ENCODE data around the gene NFIB. TPM values are rescaled to one million over a fixed set of nuclear protein-coding genes. Genes with fewer than 3 reads are reported as not detected.

The NFIB gene
- total RNA-seq, 2 experiments from 2014 or later, result not detected

DNA sequence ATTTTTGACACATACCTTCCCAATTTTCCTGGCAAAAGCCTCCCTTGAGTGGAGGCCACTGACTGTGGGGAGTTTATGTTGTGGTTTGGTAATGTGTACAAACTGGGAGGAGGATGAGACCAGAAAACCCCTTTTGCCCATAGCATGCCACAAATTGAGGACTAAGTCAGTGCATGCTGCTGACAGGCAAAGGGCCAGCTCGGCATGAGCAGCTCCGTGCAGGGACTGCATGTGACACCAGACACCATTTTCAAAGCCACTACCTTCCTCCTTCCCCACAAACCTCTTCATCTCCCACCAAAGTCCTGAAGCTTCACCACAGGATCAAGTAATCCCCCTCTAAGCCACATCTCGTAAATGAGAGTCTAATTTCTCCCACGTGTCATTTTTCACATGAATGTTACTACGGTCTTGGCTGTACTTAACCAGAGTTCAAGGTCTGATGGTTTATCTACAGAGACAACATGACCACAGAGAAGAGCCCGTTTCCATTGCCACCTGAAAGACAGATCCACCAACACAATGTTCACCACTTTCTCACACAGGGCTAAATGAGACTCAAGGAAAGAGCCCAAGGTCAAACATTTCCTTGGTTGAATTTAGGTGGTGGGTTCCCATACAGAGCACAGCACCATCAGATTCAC lies 106.5 kb downstream of the NFIB start:
- Mint-ChIP-seq H3K9me3 (no peaks in the 10 kb centered on the region), H3K27ac (no peak overlapping the region), H3K36me3 (ENCODE audit: low read depth) (no peaks in the 10 kb centered on the region), H3K27me3 (no peaks in the 10 kb centered on the region), H3K4me1 (no peaks in the 10 kb centered on the region), H3K4me3 (no peak overlapping the region)
- DNase-seq, result no peak
- CTCF ChIA-PET, result no interaction called here
- POLR2A ChIA-PET, result no interaction called here

DNA sequence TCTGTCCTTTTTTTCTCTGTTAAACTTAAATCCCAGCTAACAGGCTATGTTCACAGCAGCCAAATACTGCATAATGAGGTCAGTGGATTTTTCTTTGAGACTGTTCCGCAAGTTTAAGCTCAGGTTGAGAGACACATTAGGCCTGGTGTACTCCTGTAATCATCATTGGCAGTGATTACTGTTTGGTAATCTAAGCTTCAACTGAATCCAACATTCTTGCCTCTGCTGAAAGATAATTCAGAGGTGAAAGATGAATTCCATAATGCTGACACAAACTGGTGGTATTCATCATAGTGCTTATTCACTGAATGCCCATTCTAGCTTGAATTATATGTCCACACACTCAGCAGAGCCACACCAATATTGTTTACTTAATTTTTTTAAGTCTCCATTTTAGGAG lies 108.5 kb downstream of the NFIB start:
- DNase-seq, result no peak
- Mint-ChIP-seq H3K4me1 (no peaks in the 10 kb centered on the region), H3K36me3 (ENCODE audit: low read depth) (no peaks in the 10 kb centered on the region), H3K27ac (no peak overlapping the region), H3K9me3 (no peaks in the 10 kb centered on the region), H3K4me3 (no peak overlapping the region), H3K27me3 (no peaks in the 10 kb centered on the region)
- CTCF ChIA-PET, result interaction anchor here (0.7 kb wide), 1 partner anchor 113 kb away, joined by 3 read pairs; no protein-coding TSS in a partner anchor
- POLR2A ChIA-PET, result no interaction called here

DNA sequence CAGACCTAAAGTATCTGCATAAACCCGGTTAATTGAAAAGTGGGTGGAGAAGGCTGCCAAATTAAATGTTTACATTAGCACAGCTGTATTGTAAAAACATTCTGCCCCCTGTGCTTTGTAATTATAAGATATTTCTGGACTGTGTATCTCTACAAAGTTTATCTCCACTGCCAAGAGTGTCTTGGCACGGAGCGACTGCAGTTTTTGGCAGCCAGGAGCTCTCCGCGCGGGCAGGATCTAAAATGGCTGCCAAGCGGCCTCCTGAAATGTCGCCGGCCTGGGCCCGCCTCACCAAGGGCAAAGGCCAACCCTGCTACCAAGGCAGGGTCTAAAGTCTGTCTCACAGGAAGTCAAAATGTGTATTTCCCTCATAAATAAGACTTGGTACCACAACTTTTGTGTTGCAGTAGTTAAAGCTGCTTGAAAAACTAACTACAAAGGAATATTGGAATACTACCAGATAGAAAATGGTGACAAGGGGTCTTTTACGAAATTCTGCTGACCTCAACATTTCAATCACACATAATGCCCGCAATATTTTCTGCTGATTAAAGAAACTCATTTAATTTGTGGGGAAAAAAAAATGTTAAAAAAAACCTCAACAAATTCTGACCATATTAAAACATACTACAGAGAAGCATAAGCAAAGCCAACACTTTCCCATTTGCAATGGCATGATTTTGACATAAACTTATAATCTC lies 110.4 kb downstream of the NFIB start:
- Mint-ChIP-seq H3K36me3 (ENCODE audit: low read depth) (no peaks in the 10 kb centered on the region), H3K4me3 (no peak overlapping the region), H3K27ac (no peak overlapping the region), H3K4me1 (no peaks in the 10 kb centered on the region), H3K27me3 (no peaks in the 10 kb centered on the region), H3K9me3 (no peaks in the 10 kb centered on the region)
- DNase-seq, result no peak
- ChIA-PET POLR2A (no interaction called here), CTCF (no interaction called here)

DNA sequence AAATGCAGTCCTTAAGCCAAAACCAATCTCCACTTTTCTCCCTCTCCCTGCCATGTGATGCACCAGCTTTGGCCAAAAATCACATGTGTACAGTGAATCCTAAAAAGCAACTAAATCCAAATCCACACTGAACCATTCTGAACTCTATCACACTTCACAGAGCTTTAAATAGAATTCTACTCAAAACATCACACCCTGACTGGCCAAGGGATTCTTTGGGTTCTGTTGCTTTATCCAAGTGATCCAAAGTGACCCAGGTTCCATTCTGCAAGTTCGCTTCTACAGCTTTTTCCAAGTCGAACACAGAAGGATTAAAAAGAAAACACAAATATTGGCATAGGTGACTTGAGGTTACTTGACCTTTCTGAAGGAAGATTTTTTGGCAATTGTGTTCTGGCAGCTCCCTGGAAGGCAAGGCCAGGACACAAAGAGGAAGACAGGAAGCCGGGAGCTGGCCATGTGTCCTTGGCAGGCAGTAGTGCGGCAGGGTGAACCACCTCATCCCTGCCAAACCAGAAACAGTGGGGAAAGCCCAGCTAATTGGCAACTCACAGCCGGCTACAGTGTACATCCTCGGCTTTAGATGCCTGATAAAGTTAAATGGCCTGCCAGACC lies 115.0 kb downstream of the NFIB start:
- H3K36me3 Mint-ChIP-seq (ENCODE audit: low read depth), result no peaks in the 10 kb centered on the region
- H3K4me3 Mint-ChIP-seq, result no peak overlapping the region
- H3K9me3 Mint-ChIP-seq, result no peaks in the 10 kb centered on the region
- H3K27ac Mint-ChIP-seq, result no peak overlapping the region
- ChIA-PET POLR2A (no interaction called here), CTCF (no interaction called here)
- H3K4me1 Mint-ChIP-seq, result no peaks in the 10 kb centered on the region
- no peak for DNase-seq
- no peaks in the 10 kb centered on the region for H3K27me3 Mint-ChIP-seq

DNA sequence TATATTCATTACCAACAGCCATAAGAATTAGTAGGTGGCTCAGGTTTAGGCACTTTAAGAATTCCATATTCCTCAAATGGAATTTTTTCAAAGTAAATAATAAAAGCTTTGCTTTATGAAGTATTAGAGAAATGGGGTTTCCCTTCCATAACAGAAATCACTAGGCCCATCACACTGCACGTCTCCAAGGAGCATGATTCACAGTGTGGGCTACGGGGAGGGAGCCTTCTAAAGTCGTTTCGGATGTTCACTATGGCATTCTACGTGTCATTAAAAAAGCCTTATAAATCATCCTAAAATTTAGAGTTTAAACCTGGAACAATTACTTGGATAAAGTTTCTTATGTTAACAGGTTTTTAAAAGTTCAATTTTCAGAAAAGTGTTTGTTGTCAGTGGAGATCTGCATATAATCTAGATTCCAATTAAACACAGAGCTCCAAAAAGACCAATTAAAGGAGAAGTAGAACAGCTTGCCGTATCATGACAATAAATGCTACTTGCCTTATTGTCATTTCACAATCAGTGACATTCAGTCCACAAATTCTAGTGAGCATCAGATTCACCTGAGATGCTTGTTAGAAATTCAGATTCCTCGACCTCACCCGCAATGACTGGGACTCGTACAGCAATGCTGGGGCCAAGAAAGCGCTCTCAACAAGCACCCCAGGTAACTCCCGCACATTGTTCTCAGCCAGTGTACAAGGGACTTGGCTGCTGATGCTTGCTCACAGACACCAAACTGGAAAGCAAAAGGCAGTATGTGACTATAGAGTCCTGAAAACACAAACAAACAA lies 115.7 kb downstream of the NFIB start:
- POLR2A ChIA-PET, result no interaction called here
- CTCF ChIA-PET, result no interaction called here
- no peaks in the 10 kb centered on the region for H3K36me3 Mint-ChIP-seq (ENCODE audit: low read depth)
- H3K9me3 Mint-ChIP-seq, result no peaks in the 10 kb centered on the region
- no peaks in the 10 kb centered on the region for H3K4me1 Mint-ChIP-seq
- DNase-seq, result no peak
- H3K27ac Mint-ChIP-seq, result no peak overlapping the region
- H3K27me3 Mint-ChIP-seq, result no peaks in the 10 kb centered on the region
- no peak overlapping the region for H3K4me3 Mint-ChIP-seq

DNA sequence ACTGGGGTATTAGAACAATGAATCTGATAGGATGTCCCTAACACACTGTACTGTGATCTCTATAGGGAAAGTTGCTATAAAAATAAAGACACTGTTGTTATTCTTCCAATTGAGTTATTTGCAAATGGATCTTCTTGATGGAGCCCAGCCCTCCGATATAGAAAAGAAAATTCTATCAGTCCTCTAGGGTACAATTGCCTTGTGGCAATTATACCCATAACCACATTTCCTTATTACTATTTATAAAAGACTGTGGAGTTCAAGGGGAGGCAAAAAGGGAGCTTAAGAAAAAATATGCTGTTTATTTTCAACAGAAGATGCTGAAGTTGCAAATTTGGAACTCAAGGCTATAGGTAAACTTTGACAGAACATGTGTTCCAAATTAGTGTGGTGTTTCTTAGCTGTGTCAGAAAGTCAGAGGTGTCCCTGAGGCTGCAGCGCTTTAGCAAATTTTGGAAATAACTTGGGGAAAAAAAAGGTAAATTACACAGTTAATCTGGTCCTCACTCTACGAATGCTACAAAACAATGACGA lies 116.5 kb downstream of the NFIB start:
- Mint-ChIP-seq H3K4me3 (no peak overlapping the region), H3K27ac (no peak overlapping the region), H3K27me3 (no peaks in the 10 kb centered on the region), H3K36me3 (ENCODE audit: low read depth) (no peaks in the 10 kb centered on the region), H3K4me1 (no peaks in the 10 kb centered on the region), H3K9me3 (no peaks in the 10 kb centered on the region)
- DNase-seq, result no peak
- ChIA-PET CTCF (no interaction called here), POLR2A (no interaction called here)

DNA sequence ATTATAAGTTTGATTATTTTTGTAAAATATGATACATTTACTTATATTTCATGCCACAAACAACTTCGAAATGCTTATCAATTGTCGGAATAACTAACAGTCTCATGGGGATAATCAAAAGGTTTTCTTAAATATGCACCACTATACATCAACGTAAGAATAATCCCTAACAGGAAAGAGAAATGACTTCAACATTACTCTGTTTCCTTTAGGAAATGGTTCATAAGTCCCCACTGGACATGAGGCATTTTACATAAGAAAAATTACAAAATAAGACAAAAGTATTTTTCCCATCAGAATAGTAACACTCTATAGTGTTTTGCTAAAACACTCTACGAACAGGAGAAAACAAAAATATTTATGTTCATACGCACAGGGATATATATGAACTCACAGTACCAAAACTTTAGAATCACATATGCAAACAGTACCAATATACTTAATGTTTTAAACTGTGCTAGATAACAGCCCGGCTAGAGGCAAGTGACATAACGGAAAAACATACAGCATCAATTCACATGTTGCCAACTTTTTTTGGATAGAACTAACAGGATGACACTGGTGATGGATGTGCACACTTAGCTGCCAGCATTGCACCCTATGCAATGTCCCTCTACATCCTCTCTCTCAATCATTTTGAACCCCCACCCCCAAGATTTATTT lies 120.5 kb downstream of the NFIB start:
- no peak for DNase-seq
- no peaks in the 10 kb centered on the region for H3K9me3 Mint-ChIP-seq
- no peaks in the 10 kb centered on the region for H3K36me3 Mint-ChIP-seq (ENCODE audit: low read depth)
- no peak overlapping the region for H3K27ac Mint-ChIP-seq
- no peak overlapping the region for H3K4me3 Mint-ChIP-seq
- no peaks in the 10 kb centered on the region for H3K4me1 Mint-ChIP-seq
- ChIA-PET CTCF (no interaction called here), POLR2A (no interaction called here)
- H3K27me3 Mint-ChIP-seq, result no peaks in the 10 kb centered on the region

DNA sequence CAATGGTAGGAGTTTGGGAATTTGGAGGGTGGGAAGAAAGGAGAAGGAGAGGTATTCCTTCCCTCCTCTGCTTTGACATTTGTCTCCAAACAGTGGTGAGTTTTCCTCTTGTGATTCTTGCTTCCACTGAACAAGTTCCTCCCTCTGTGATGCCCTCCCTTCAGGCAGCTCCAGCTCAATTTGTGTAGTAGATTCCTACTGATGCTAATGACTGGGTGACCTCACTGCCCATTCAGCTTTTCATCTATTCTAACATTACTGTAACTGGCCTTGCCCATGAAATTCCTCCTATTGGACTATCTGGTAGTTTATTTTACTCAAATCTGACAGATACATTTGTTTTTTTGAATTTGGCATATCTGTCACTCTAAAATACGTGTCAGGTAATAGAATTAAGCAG lies 121.4 kb downstream of the NFIB start:
- DNase-seq, result no peak
- Mint-ChIP-seq H3K36me3 (ENCODE audit: low read depth) (no peaks in the 10 kb centered on the region), H3K27me3 (no peaks in the 10 kb centered on the region), H3K9me3 (no peaks in the 10 kb centered on the region), H3K27ac (no peak overlapping the region), H3K4me3 (no peak overlapping the region), H3K4me1 (no peaks in the 10 kb centered on the region)
- CTCF ChIA-PET, result no interaction called here
- POLR2A ChIA-PET, result no interaction called here

DNA sequence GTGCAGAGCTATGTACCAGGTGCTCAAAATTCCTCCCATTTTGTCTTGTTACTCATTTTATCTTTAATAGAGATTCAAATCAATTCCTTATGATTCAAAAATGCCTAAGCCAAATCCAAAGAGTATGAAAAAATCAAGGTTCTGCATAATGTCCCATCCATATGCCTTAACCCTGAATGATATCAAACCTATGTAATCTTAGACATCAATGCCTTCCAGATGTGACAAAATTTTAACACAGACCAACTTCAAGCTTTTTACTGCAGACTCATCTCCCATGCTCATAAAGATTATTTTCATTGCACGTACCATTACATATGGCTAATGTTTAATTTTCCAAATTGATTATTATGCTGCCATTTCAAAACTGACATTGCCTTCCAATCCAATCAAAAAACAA lies 122.4 kb downstream of the NFIB start:
- Mint-ChIP-seq H3K27ac (no peak overlapping the region), H3K27me3 (no peaks in the 10 kb centered on the region), H3K36me3 (ENCODE audit: low read depth) (no peaks in the 10 kb centered on the region), H3K9me3 (no peaks in the 10 kb centered on the region), H3K4me1 (no peaks in the 10 kb centered on the region), H3K4me3 (no peak overlapping the region)
- no peak for DNase-seq
- CTCF ChIA-PET, result no interaction called here
- POLR2A ChIA-PET, result no interaction called here

DNA sequence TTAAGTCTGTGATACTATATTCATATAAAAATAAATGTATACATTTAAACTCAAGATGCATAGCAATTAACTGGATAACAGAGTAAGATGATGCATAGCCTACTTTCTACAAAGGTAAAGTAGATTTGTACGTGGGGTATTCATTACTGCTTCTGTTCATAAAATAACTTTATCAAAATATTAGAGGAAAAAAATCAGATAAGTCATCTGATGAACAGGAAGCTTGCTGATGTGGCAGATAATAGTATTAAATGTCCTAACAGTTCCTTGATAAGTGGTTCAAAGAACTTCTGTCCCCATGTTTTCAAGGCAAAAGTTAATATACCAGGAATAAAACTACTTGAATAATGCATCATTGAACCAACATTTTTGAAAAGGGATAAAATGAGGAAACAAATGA lies 123.7 kb downstream of the NFIB start:
- H3K36me3 Mint-ChIP-seq (ENCODE audit: low read depth), result no peaks in the 10 kb centered on the region
- H3K4me1 Mint-ChIP-seq, result no peaks in the 10 kb centered on the region
- H3K27me3 Mint-ChIP-seq, result no peaks in the 10 kb centered on the region
- H3K4me3 Mint-ChIP-seq, result no peak overlapping the region
- no peak for DNase-seq
- ChIA-PET POLR2A (no interaction called here), CTCF (no interaction called here)
- no peaks in the 10 kb centered on the region for H3K9me3 Mint-ChIP-seq
- H3K27ac Mint-ChIP-seq, result no peak overlapping the region

DNA sequence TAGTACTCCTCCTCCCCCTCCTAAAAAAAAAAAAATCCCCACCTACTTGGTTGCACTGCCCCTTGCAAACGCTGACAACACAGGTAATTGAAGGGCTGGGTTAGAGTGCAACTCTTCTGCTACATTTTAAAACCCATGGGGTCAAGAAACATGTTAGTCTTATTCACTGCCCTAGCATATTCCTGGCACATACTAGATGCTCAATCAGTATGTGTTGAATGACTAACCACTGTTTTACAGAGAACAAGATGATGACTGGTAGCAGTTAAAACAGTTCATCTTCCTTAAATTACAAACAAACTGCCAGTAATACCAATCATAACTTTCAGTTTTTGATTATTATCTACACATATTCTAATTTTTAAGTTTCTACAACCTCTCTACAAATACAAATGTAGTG lies 124.4 kb downstream of the NFIB start:
- H3K9me3 Mint-ChIP-seq, result no peaks in the 10 kb centered on the region
- no peaks in the 10 kb centered on the region for H3K4me1 Mint-ChIP-seq
- CTCF ChIA-PET, result no interaction called here
- DNase-seq, result no peak
- no peaks in the 10 kb centered on the region for H3K27me3 Mint-ChIP-seq
- no peak overlapping the region for H3K4me3 Mint-ChIP-seq
- no peaks in the 10 kb centered on the region for H3K36me3 Mint-ChIP-seq (ENCODE audit: low read depth)
- H3K27ac Mint-ChIP-seq, result no peak overlapping the region
- POLR2A ChIA-PET, result no interaction called here

DNA sequence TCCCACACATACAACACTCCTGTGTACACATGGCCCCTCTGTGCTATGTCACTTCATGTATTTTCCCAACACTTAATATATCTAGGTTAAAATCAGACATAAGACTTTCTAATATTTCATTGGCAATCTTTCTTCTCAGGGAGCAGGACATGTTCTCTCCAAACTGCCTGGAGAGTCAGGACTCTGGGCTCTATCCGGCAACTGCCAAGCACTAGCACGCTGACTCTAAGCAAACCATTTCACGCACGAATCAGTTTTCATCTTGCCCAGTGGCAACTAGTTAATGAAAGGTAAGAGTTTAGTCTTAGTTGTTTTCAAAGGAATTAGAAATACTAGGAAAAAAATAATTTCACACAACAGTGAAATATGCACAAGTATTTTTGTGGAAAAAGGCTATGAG lies 124.8 kb downstream of the NFIB start:
- Mint-ChIP-seq H3K4me1 (no peaks in the 10 kb centered on the region), H3K27ac (no peak overlapping the region), H3K9me3 (no peaks in the 10 kb centered on the region), H3K36me3 (ENCODE audit: low read depth) (no peaks in the 10 kb centered on the region), H3K4me3 (no peak overlapping the region), H3K27me3 (no peaks in the 10 kb centered on the region)
- ChIA-PET POLR2A (no interaction called here), CTCF (no interaction called here)
- no peak for DNase-seq

DNA sequence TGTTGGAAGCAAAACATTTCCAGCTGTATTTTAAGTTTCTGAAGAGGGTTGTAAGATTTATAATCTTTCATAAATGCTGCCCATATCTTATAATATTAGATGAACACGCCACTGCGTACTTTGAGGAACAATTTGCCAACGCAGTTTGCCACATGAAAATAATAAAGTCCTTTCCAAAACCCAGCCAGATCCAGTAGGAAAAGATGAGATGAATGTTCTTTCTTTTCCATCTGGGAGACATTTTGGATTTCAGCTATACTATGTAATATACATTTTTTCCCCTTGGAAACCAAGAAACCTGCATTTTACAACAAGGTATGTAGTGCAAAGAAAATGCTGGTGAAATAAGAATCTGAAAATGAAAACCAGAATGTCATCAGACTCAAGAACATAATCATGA lies 125.4 kb downstream of the NFIB start:
- DNase-seq, result no peak
- no peaks in the 10 kb centered on the region for H3K4me1 Mint-ChIP-seq
- ChIA-PET CTCF (no interaction called here), POLR2A (no interaction called here)
- H3K4me3 Mint-ChIP-seq, result no peak overlapping the region
- H3K36me3 Mint-ChIP-seq (ENCODE audit: low read depth), result no peaks in the 10 kb centered on the region
- no peak overlapping the region for H3K27ac Mint-ChIP-seq
- no peaks in the 10 kb centered on the region for H3K9me3 Mint-ChIP-seq
- no peaks in the 10 kb centered on the region for H3K27me3 Mint-ChIP-seq

All from activated CD4-positive, alpha-beta memory T cell treated with anti-CD3 and anti-CD28 coated beads, Interleukin-2, amount 10 ng/mL, durations not matched to agents 7 days and 5 days (primary cell).